Ovary (tissue), 3 donors: ENCODE data around the gene ABCC1.

Experiments
- EP300 ChIP-seq: sonication (generic); formaldehyde crosslinking; IDR thresholded peaks from one replicate; pipeline ENCODE4 v1.6.1; 2017; ENCODE audit warnings: antibody characterized with exemption
- TF ChIP-seq, protein P1 (sequence below), 3 donors: fragments of 450-650 bp in 2 of 3; fragments of 200-600 bp in 1 of 3; IDR thresholded peaks; one replicate each; pipeline versions ENCODE4 v1.5.1 to v1.8.0; 2016 to 2022; ENCODE audit warnings: antibody characterized with exemption in 3 of 3, mild to moderate bottlenecking in 1 of 3
- donor health status: DM: no; HTN: no; CAD: no.

DNA sequence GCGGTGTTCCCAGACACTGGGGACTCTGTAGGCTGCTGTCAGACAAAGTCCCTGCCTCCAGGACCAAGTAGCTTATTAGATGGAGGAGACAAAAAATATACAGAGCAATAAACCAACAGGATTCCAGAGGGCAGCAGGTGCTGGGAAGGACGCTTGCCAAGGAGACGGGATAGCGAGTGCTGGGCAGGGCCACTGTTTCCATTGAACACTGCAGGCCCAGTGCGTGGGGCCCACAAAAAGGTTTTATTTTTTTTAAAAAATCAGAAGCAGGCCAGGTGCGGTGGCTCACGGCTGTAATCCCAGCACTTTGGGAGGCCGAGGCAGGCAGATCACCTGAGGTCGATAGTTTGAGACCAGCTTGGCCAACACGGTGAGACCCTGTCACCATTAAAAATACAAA, 189.6 kb downstream of the ABCC1 start:
- TF ChIP-seq, protein P1, sequence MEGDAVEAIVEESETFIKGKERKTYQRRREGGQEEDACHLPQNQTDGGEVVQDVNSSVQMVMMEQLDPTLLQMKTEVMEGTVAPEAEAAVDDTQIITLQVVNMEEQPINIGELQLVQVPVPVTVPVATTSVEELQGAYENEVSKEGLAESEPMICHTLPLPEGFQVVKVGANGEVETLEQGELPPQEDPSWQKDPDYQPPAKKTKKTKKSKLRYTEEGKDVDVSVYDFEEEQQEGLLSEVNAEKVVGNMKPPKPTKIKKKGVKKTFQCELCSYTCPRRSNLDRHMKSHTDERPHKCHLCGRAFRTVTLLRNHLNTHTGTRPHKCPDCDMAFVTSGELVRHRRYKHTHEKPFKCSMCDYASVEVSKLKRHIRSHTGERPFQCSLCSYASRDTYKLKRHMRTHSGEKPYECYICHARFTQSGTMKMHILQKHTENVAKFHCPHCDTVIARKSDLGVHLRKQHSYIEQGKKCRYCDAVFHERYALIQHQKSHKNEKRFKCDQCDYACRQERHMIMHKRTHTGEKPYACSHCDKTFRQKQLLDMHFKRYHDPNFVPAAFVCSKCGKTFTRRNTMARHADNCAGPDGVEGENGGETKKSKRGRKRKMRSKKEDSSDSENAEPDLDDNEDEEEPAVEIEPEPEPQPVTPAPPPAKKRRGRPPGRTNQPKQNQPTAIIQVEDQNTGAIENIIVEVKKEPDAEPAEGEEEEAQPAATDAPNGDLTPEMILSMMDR (IDR thresholded peaks at IDR 0.05), result no peak
- TF ChIP-seq EP300, result no peak
